ENCODE measurements around the gene SREBF2. TPM values are rescaled to one million over a fixed set of nuclear protein-coding genes. Genes with fewer than 3 reads are reported as not detected.

The SREBF2 gene
- total RNA-seq, 1 donor from 2014 or later, result 119 TPM

- Mint-ChIP-seq H3K4me1 (ENCODE audit: unreplicated experiment) (peaks cover 41% of the 10 kb centered on the region), H3K27me3 (no peaks in the 10 kb centered on the region), H3K9me3 (no peaks in the 10 kb centered on the region), H3K27ac (peak overlapping the region; percentile 56), H3K4me3 (peak overlapping the region; percentile 8), H3K36me3 (peaks cover 36% of the 10 kb centered on the region)
- DNase-seq (ENCODE audit: extremely low spot score, unreplicated experiment), result no peak
- no peak for TF ChIP-seq CTCF (conservative IDR thresholded peaks at IDR 0.05)
Measured at GRCh38 chr22:41838842-41839618, 6.1 kb downstream of the SREBF2 start.

GRCh38 chr22:41840216-41840615, 7.3 kb downstream of the SREBF2 start:
- no peaks in the 10 kb centered on the region for H3K27me3 Mint-ChIP-seq
- peak overlapping the region; percentile 40 for H3K4me3 Mint-ChIP-seq
- H3K27ac Mint-ChIP-seq, result peak overlapping the region; percentile 90
- DNase-seq (ENCODE audit: extremely low spot score, unreplicated experiment), result no peak
- no peaks in the 10 kb centered on the region for H3K9me3 Mint-ChIP-seq
- peaks cover 46% of the 10 kb centered on the region for H3K4me1 Mint-ChIP-seq (ENCODE audit: unreplicated experiment)
- TF ChIP-seq CTCF (conservative IDR thresholded peaks at IDR 0.05), result no peak
- peaks cover 30% of the 10 kb centered on the region for H3K36me3 Mint-ChIP-seq

- Mint-ChIP-seq H3K4me3 (peak overlapping the region; percentile 35), H3K27me3 (no peaks in the 10 kb centered on the region), H3K9me3 (no peaks in the 10 kb centered on the region), H3K4me1 (ENCODE audit: unreplicated experiment) (peaks cover 52% of the 10 kb centered on the region), H3K27ac (peak overlapping the region; percentile 90), H3K36me3 (peaks cover 25% of the 10 kb centered on the region)
- no peak for DNase-seq (ENCODE audit: extremely low spot score, unreplicated experiment)
- no peak for TF ChIP-seq CTCF (conservative IDR thresholded peaks at IDR 0.05)
Measured at GRCh38 chr22:41841085-41841712, 8.3 kb downstream of the SREBF2 start.

- TF ChIP-seq CTCF (conservative IDR thresholded peaks at IDR 0.05), result no peak
- Mint-ChIP-seq H3K27ac (peak overlapping the region; percentile 47), H3K4me1 (ENCODE audit: unreplicated experiment) (peaks cover 52% of the 10 kb centered on the region), H3K9me3 (no peaks in the 10 kb centered on the region), H3K36me3 (peaks cover 12% of the 10 kb centered on the region), H3K4me3 (no peak overlapping the region), H3K27me3 (no peaks in the 10 kb centered on the region)
- no peak for DNase-seq (ENCODE audit: extremely low spot score, unreplicated experiment)
Measured at GRCh38 chr22:41842996-41843970, 10.4 kb downstream of the SREBF2 start.

- no peaks in the 10 kb centered on the region for H3K27me3 Mint-ChIP-seq
- H3K36me3 Mint-ChIP-seq, result peaks cover 11% of the 10 kb centered on the region
- peak overlapping the region; percentile 95 for H3K27ac Mint-ChIP-seq
- peak overlapping the region; percentile 71 for H3K4me3 Mint-ChIP-seq
- TF ChIP-seq CTCF (conservative IDR thresholded peaks at IDR 0.05), result no peak
- peaks cover 49% of the 10 kb centered on the region for H3K4me1 Mint-ChIP-seq (ENCODE audit: unreplicated experiment)
- H3K9me3 Mint-ChIP-seq, result no peaks in the 10 kb centered on the region
- DNase-seq (ENCODE audit: extremely low spot score, unreplicated experiment), result no peak
Measured at GRCh38 chr22:41844036-41844435, 11.1 kb downstream of the SREBF2 start.

Data from type B pancreatic cell (in vitro differentiated cells).